ENCODE data around the gene TTPAL.

GRCh38 chr20:44431118-44431501 is 44.6 kb upstream of the TTPAL start:
- TF ChIP-seq, protein P1, sequence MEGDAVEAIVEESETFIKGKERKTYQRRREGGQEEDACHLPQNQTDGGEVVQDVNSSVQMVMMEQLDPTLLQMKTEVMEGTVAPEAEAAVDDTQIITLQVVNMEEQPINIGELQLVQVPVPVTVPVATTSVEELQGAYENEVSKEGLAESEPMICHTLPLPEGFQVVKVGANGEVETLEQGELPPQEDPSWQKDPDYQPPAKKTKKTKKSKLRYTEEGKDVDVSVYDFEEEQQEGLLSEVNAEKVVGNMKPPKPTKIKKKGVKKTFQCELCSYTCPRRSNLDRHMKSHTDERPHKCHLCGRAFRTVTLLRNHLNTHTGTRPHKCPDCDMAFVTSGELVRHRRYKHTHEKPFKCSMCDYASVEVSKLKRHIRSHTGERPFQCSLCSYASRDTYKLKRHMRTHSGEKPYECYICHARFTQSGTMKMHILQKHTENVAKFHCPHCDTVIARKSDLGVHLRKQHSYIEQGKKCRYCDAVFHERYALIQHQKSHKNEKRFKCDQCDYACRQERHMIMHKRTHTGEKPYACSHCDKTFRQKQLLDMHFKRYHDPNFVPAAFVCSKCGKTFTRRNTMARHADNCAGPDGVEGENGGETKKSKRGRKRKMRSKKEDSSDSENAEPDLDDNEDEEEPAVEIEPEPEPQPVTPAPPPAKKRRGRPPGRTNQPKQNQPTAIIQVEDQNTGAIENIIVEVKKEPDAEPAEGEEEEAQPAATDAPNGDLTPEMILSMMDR (IDR thresholded peaks at IDR 0.05): no peak
- TF ChIP-seq ZFX (IDR thresholded peaks at IDR 0.05; ENCODE audit: borderline replicate concordance): no peak
